ENCODE data around the gene RAPGEF3. TPM values are rescaled to one million over a fixed set of nuclear protein-coding genes. Genes with fewer than 3 reads are reported as not detected.

RAPGEF3 gene
- total and polyA plus RNA-seq, 9 of the 15 experiments (the other 6 are each of a cell fraction or from before 2014, with no cell fraction given) = 0.03 to 0.78 (median 0.37) TPM; not detected in 1

DNA sequence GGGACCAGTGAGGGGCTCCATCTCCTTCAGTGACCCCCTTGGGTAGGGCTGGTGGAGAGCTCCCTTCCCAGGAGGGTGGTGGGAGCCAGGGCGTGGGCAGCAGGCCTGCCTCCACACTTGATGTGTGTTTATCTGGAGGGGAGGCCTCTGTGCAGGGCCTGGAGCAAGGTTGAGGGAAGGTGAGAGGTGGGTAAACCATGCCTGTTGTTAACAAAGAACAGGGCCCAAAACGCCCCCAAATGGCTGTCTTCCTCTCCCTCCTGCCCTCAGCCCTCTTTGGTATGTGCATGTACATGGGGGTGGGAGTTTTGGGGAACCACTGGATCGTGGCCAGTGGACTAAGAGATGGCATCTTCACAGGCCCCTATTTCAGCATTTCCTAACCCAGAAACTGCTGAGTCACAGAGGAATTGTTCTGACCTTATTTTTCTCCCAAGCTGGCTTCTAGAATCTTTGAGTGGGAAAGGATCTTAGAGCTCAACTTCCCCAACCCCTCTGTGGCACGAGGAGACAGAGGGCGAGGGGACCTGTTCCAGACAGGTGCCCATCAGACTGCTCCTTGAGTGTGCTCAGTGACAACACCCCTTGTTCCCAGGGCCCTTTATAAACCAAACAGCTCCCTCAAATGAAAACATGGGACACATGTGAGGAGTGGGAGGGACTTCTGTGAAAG, 17.9 kb upstream of the RAPGEF3 start (continued):
- TF ChIP-seq, protein P1, sequence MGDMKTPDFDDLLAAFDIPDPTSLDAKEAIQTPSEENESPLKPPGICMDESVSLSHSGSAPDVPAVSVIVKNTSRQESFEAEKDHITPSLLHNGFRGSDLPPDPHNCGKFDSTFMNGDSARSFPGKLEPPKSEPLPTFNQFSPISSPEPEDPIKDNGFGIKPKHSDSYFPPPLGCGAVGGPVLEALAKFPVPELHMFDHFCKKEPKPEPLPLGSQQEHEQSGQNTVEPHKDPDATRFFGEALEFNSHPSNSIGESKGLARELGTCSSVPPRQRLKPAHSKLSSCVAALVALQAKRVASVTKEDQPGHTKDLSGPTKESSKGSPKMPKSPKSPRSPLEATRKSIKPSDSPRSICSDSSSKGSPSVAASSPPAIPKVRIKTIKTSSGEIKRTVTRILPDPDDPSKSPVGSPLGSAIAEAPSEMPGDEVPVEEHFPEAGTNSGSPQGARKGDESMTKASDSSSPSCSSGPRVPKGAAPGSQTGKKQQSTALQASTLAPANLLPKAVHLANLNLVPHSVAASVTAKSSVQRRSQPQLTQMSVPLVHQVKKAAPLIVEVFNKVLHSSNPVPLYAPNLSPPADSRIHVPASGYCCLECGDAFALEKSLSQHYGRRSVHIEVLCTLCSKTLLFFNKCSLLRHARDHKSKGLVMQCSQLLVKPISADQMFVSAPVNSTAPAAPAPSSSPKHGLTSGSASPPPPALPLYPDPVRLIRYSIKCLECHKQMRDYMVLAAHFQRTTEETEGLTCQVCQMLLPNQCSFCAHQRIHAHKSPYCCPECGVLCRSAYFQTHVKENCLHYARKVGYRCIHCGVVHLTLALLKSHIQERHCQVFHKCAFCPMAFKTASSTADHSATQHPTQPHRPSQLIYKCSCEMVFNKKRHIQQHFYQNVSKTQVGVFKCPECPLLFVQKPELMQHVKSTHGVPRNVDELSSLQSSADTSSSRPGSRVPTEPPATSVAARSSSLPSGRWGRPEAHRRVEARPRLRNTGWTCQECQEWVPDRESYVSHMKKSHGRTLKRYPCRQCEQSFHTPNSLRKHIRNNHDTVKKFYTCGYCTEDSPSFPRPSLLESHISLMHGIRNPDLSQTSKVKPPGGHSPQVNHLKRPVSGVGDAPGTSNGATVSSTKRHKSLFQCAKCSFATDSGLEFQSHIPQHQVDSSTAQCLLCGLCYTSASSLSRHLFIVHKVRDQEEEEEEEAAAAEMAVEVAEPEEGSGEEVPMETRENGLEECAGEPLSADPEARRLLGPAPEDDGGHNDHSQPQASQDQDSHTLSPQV (IDR thresholded peaks at IDR 0.05) = peak; percentile 96
- TF ChIP-seq MTA3 (IDR thresholded peaks at IDR 0.05; ENCODE audit: borderline replicate concordance) = 0 out of 2 replicates have a peak, but pooled peaks have one; percentile 3
- no peak for TF ChIP-seq KDM2B (CRISPR knock-in tag; IDR thresholded peaks at IDR 0.05)
- no peak for TF ChIP-seq FOXA3 (CRISPR knock-in tag; conservative IDR thresholded peaks at IDR 0.05 in 1 of 2, IDR thresholded peaks at IDR 0.05 in 1 of 2)
- TF ChIP-seq, protein P2, sequence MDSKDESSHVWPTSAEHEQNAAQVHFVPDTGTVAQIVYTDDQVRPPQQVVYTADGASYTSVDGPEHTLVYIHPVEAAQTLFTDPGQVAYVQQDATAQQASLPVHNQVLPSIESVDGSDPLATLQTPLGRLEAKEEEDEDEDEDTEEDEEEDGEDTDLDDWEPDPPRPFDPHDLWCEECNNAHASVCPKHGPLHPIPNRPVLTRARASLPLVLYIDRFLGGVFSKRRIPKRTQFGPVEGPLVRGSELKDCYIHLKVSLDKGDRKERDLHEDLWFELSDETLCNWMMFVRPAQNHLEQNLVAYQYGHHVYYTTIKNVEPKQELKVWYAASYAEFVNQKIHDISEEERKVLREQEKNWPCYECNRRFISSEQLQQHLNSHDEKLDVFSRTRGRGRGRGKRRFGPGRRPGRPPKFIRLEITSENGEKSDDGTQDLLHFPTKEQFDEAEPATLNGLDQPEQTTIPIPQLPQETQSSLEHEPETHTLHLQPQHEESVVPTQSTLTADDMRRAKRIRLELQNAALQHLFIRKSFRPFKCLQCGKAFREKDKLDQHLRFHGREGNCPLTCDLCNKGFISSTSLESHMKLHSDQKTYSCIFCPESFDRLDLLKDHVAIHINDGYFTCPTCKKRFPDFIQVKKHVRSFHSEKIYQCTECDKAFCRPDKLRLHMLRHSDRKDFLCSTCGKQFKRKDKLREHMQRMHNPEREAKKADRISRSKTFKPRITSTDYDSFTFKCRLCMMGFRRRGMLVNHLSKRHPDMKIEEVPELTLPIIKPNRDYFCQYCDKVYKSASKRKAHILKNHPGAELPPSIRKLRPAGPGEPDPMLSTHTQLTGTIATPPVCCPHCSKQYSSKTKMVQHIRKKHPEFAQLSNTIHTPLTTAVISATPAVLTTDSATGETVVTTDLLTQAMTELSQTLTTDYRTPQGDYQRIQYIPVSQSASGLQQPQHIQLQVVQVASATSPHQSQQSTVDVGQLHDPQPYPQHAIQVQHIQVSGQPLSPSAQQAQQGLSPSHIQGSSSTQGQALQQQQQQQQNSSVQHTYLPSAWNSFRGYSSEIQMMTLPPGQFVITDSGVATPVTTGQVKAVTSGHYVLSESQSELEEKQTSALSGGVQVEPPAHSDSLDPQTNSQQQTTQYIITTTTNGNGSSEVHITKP (IDR thresholded peaks at IDR 0.05; ENCODE audit: partially characterized antibody) = peak; percentile 60
- TF ChIP-seq SMAD4 (CRISPR knock-in tag; conservative IDR thresholded peaks at IDR 0.05) = peak; percentile 42; the same call in 1 of the 2 replicates
- TF ChIP-seq GATAD2B (IDR thresholded peaks at IDR 0.05; ENCODE audit: borderline replicate concordance) = 0 out of 2 replicates have a peak, but pooled peaks have one; percentile 22
- no peak for TF ChIP-seq RBM22 (IDR thresholded peaks at IDR 0.05; ENCODE audit: low read depth, low read length, poor library complexity, severe bottlenecking)
- TF ChIP-seq ZNF436 (CRISPR knock-in tag; IDR thresholded peaks at IDR 0.05) = no peak
- TF ChIP-seq SMARCA4 (IDR thresholded peaks at IDR 0.05) = peak; percentile 54; the same call in 1 of the 2 replicates
- TF ChIP-seq, protein P3, sequence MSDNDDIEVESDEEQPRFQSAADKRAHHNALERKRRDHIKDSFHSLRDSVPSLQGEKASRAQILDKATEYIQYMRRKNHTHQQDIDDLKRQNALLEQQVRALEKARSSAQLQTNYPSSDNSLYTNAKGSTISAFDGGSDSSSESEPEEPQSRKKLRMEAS (CRISPR knock-in tag; IDR thresholded peaks at IDR 0.05) = peak; percentile 32
- TF ChIP-seq TEAD1 (CRISPR knock-in tag; IDR thresholded peaks at IDR 0.05) = 0 out of 4 replicates have a peak, but pooled peaks have one; percentile 9 to 10
- TF ChIP-seq NFE2L1 (tag; IDR thresholded peaks at IDR 0.05; ENCODE audit: borderline replicate concordance, low read depth) = peak; percentile 95
- no peak for TF ChIP-seq THRAP3 (IDR thresholded peaks at IDR 0.05; ENCODE audit: borderline replicate concordance)
- TF ChIP-seq CEBPG (CRISPR knock-in tag; IDR thresholded peaks at IDR 0.05) = 0 out of 2 replicates have a peak, but pooled peaks have one; percentile 13
- peak in 1 of 2 experiments; percentile 19; a peak in 1 of 4 replicates for TF ChIP-seq CEBPG (tag; conservative IDR thresholded peaks at IDR 0.05 in 1 of 2, IDR thresholded peaks at IDR 0.05 in 1 of 2)
